ENCODE results near the gene TMEM117. TPM values are rescaled to one million over a fixed set of nuclear protein-coding genes. Genes with fewer than 3 reads are reported as not detected.

TMEM117 gene
- total RNA-seq, 6 experiments from 2014 or later: 5.5 to 8.8 (median 7.0) TPM

GRCh38 chr12:43979450-43979849, 143.6 kb downstream of the TMEM117 start:
- Mint-ChIP-seq H3K9me3 (no peaks in the 10 kb centered on the region), H3K36me3 (ENCODE audit: low read depth) (no peaks in the 10 kb centered on the region; the same call in 1 of the 2 replicates), H3K27ac (no peak overlapping the region), H3K4me1 (ENCODE audit: low read depth) (peaks cover 23% of the 10 kb centered on the region), H3K4me3 (no peak overlapping the region), H3K27me3 (ENCODE audit: insufficient read depth) (no peaks in the 10 kb centered on the region; the same call in 1 of the 2 replicates)
- no peak for DNase-seq
- no peak for TF ChIP-seq CTCF (IDR thresholded peaks at IDR 0.05)

GRCh38 chr12:43980627-43981191, 144.8 kb downstream of the TMEM117 start:
- no peak for TF ChIP-seq CTCF (IDR thresholded peaks at IDR 0.05)
- Mint-ChIP-seq H3K9me3 (no peaks in the 10 kb centered on the region), H3K27me3 (ENCODE audit: insufficient read depth) (no peaks in the 10 kb centered on the region; the same call in 1 of the 2 replicates), H3K27ac (no peak overlapping the region), H3K4me1 (ENCODE audit: low read depth) (peaks cover 21% of the 10 kb centered on the region), H3K4me3 (no peak overlapping the region), H3K36me3 (ENCODE audit: low read depth) (no peaks in the 10 kb centered on the region; the same call in 1 of the 2 replicates)
- DNase-seq: no peak

GRCh38 chr12:43981726-43982125, 145.8 kb downstream of the TMEM117 start:
- no peak overlapping the region for H3K4me3 Mint-ChIP-seq
- H3K9me3 Mint-ChIP-seq: no peaks in the 10 kb centered on the region
- H3K27ac Mint-ChIP-seq: no peak overlapping the region
- H3K4me1 Mint-ChIP-seq (ENCODE audit: low read depth): peaks cover 11% of the 10 kb centered on the region; the same call in 1 of the 2 replicates
- H3K36me3 Mint-ChIP-seq (ENCODE audit: low read depth): no peaks in the 10 kb centered on the region; the same call in 1 of the 2 replicates
- TF ChIP-seq CTCF (IDR thresholded peaks at IDR 0.05): no peak
- no peaks in the 10 kb centered on the region for H3K27me3 Mint-ChIP-seq (ENCODE audit: insufficient read depth)
- no peak for DNase-seq

- Mint-ChIP-seq H3K4me3 (no peak overlapping the region), H3K27me3 (ENCODE audit: insufficient read depth) (no peaks in the 10 kb centered on the region), H3K27ac (no peak overlapping the region), H3K9me3 (no peaks in the 10 kb centered on the region), H3K4me1 (ENCODE audit: low read depth) (peaks cover 11% of the 10 kb centered on the region; the same call in 1 of the 2 replicates), H3K36me3 (ENCODE audit: low read depth) (no peaks in the 10 kb centered on the region)
- no peak for TF ChIP-seq CTCF (IDR thresholded peaks at IDR 0.05)
- no peak for DNase-seq
Measured at GRCh38 chr12:43982544-43982943, 146.7 kb downstream of the TMEM117 start.

GRCh38 chr12:43988838-43989560, 153.1 kb downstream of the TMEM117 start:
- H3K9me3 Mint-ChIP-seq: no peaks in the 10 kb centered on the region
- no peak for DNase-seq
- peak overlapping the region; percentile 33 for H3K4me3 Mint-ChIP-seq
- peaks cover 31% of the 10 kb centered on the region for H3K4me1 Mint-ChIP-seq (ENCODE audit: low read depth)
- H3K27ac Mint-ChIP-seq: peak overlapping the region; percentile 11; the same call in 1 of the 2 replicates
- TF ChIP-seq CTCF (IDR thresholded peaks at IDR 0.05): no peak
- H3K27me3 Mint-ChIP-seq (ENCODE audit: insufficient read depth): no peaks in the 10 kb centered on the region
- H3K36me3 Mint-ChIP-seq (ENCODE audit: low read depth): no peaks in the 10 kb centered on the region

All from HFFc6 (cell line).